Uterus (tissue), 4 donors: ENCODE results near the gene CRIP1. TPM values are rescaled to one million over a fixed set of nuclear protein-coding genes. Genes with fewer than 3 reads are reported as not detected.

ENCODE experiments used
- DNase-seq, 2 donors: peaks; one replicate each; pipeline ENCODE4 v3.0.0-alpha.2; 2019 to 2020
- H3K27ac ChIP-seq, 2 donors: fragments of 200-600 bp; sonication (generic); 1 replicate in 1 of 2; 2 replicates in 1 of 2; pipeline ENCODE4 v1.5.1; 2016 to 2018
- H3K27me3 ChIP-seq, 2 donors: fragments of 200-600 bp; sonication (generic); one replicate each; pipeline ENCODE4 v1.5.1; 2018 to 2019; ENCODE audit warnings: control low read depth in 1 of 2
- H3K36me3 ChIP-seq, 2 donors: fragments of 200-600 bp; sonication (generic); one replicate each; pipeline ENCODE4 v1.5.1; 2019; ENCODE audit warnings: control low read depth in 1 of 2
- H3K4me1 ChIP-seq, 2 donors: fragments of 200-600 bp; sonication (generic); one replicate each; pipeline ENCODE4 v1.5.1; 2018 to 2019; ENCODE audit warnings: control low read depth in 1 of 2
- H3K4me3 ChIP-seq, 2 donors: fragments of 200-600 bp; sonication (generic); 1 replicate in 1 of 2; 2 replicates in 1 of 2; pipeline ENCODE4 v1.5.1; 2018 to 2019; ENCODE audit warnings: mild to moderate bottlenecking in 1 of 2
- H3K9me3 ChIP-seq, 2 donors: fragments of 200-600 bp; sonication (generic); one replicate each; pipeline ENCODE4 v1.5.1; 2019; ENCODE audit warnings: control low read depth in 1 of 2
- CTCF ChIP-seq, 4 experiments: fragments of 200-600 bp in 2 of 4; fragments of 450-650 bp in 2 of 4; sonication (generic) in 2 of 4; IDR thresholded peaks; one replicate each; pipeline ENCODE4 v1.5.1; 2016 to 2019; ENCODE audit warnings: antibody characterized with exemption in 4 of 4, mild to moderate bottlenecking in 2 of 4, moderate library complexity in 1 of 4
- POLR2A ChIP-seq, 2 donors: fragments of 450-650 bp; IDR thresholded peaks; one replicate each; pipeline ENCODE4 v1.6.1; 2016; ENCODE audit warnings: antibody characterized with exemption in 2 of 2, mild to moderate bottlenecking in 1 of 2, moderate library complexity in 1 of 2
- intact Hi-C: fragments of 100-400 bp; cut with DNase I; formaldehyde crosslinking; loops from one replicate; pipeline ENCODE4 v1.15.1; 2023; ENCODE audit warnings: low total_unique reads
- total RNA-seq, 4 donors: library from RNA; depleted of rRNA in 3 of 4; stranded (reverse); fragments of >200 nt in 3 of 4; gene quantifications; one replicate each; pipeline versions ENCODE4 v1.1.0 to v1.2.4, GENCODE V29; 2014 to 2023
- donor health status: DM: yes; HTN: yes; CAD: no.

Gene CRIP1
- total RNA-seq, 4 donors from 2014 or later, result 0.51 to 64.7 (median 34.4) TPM

DNA sequence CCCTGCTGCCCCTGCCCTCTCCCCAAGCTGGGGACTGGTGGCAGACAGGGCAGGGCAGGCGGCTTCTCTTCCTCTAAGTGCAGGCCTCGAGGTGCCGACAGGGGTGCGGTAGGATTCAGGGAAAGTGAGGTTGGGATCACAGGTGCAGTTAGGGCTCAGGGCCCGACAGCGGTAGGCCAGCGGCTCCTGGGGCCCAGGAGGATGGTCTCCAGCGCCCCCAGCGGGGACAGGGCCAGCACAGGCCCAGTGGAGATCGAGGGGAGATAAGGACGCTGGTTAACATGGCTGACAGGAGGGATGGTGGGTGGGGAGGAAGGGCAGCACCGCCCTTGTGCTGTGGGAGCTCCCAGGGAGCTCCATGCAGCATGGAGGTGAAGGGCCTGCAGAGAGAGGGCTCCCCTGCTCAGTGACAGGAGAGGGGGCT is 935 bp upstream of the CRIP1 start:
- H3K4me1 ChIP-seq, result peaks cover 0 to 50% of the 10 kb centered on the region in 2 donors
- peaks cover 0 to 5% of the 10 kb centered on the region in 2 donors for H3K27me3 ChIP-seq
- H3K9me3 ChIP-seq, result no peaks in the 10 kb centered on the region
- intact Hi-C loops, result no loop called here
- H3K36me3 ChIP-seq, result no peaks in the 10 kb centered on the region
- no peak for DNase-seq
- peak overlapping the region; percentile 72 to 78 for H3K27ac ChIP-seq
- H3K4me3 ChIP-seq, result no peak overlapping the region
- peak in 1 of 4 experiments; percentile 13 for TF ChIP-seq CTCF (IDR thresholded peaks at IDR 0.05)
- no peak for TF ChIP-seq POLR2A (IDR thresholded peaks at IDR 0.05)

DNA sequence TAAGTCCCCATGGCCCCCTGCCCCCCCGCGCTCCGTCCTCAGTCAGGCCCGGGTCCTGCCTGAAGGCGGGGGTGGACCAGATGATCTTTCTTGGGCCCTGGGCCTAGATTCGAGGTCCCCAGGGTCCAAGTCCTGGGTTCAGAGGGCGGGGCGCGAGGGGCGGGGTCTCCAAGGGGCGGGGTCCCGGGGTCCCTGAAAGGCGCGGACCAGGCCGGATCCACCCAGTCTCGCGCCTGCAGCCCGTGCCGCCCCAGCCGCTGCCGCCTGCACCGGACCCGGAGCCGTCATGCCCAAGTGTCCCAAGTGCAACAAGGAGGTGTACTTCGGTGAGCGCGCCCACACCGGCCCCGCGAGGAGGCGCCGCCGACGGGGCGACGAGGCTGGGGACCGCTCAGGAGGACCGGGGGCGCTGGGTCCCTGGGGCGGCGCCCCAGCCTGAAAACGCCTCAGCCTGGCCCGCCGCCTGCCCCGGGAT is 325 bp downstream of the CRIP1 start:
- H3K36me3 ChIP-seq, result no peaks in the 10 kb centered on the region
- H3K27me3 ChIP-seq, result peaks cover 0 to 5% of the 10 kb centered on the region in 2 donors
- intact Hi-C loops, result no loop called here
- H3K4me1 ChIP-seq, result peaks cover 0 to 50% of the 10 kb centered on the region in 2 donors
- peak overlapping the region; percentile 72 to 78 for H3K27ac ChIP-seq
- peak overlapping the region; percentile 24 to 32 for H3K4me3 ChIP-seq
- DNase-seq, result peak; percentile 60 to 73
- no peak for TF ChIP-seq CTCF (IDR thresholded peaks at IDR 0.05)
- peak in 1 of 2 donors; percentile 29 for TF ChIP-seq POLR2A (IDR thresholded peaks at IDR 0.05)
- no peaks in the 10 kb centered on the region for H3K9me3 ChIP-seq

GRCh38 chr14:105487449-105487985 is 831 bp downstream of the CRIP1 start:
- peak in 1 of 2 donors; percentile 47 for DNase-seq

GRCh38 chr14:105487986-105488777 is 1.5 kb downstream of the CRIP1 start:
- DNase-seq, result no peak
- Histone ChIP-seq H3K36me3 (no peaks in the 10 kb centered on the region), H3K27ac (peak overlapping the region; percentile 78 to 92), H3K4me1 (peaks cover 0 to 42% of the 10 kb centered on the region in 2 donors), H3K9me3 (no peaks in the 10 kb centered on the region), H3K27me3 (peaks cover 0 to 5% of the 10 kb centered on the region in 2 donors), H3K4me3 (peak overlapping the region; percentile 24 to 32)
- TF ChIP-seq CTCF (IDR thresholded peaks at IDR 0.05), result no peak
- intact Hi-C loops, result no loop called here

More at GRCh38 chr14:105487449-105487985, 831 bp downstream of the CRIP1 start:
- Histone ChIP-seq H3K4me1 (peaks cover 0 to 48% of the 10 kb centered on the region in 2 donors), H3K4me3 (peak overlapping the region; percentile 24 to 32), H3K27me3 (peaks cover 0 to 5% of the 10 kb centered on the region in 2 donors), H3K36me3 (no peaks in the 10 kb centered on the region), H3K27ac (peak overlapping the region; percentile 72 to 78), H3K9me3 (no peaks in the 10 kb centered on the region)
- TF ChIP-seq CTCF (IDR thresholded peaks at IDR 0.05) (no peak), POLR2A (IDR thresholded peaks at IDR 0.05) (no peak)
- intact Hi-C loops, result no loop called here
